Spleen (tissue), 11 donors: ENCODE results near the gene IL13. TPM values are rescaled to one million over a fixed set of nuclear protein-coding genes. Genes with fewer than 3 reads are reported as not detected.

Experiments
- DNase-seq: peaks from one replicate; pipeline ENCODE4 v3.0.0-alpha.2; 2020
- H3K27ac ChIP-seq, 8 donors: fragments of 200-600 bp; sonication (generic) in 7 of 8; 1 replicate in 4 of 8; 2 replicates in 4 of 8; pipeline versions ENCODE4 v1.5.0 to v1.8.0; 2016 to 2021; ENCODE audit warnings: inconsistent platforms in 4 of 8, mild to moderate bottlenecking in 4 of 8, moderate library complexity in 1 of 8
- H3K27me3 ChIP-seq, 7 donors: fragments of 200-600 bp; sonication (generic) in 6 of 7; replicated peaks in 1 of 7; 1 replicate in 4 of 7; 2 replicates in 3 of 7; pipeline versions ENCODE4 v1.5.0 to v1.8.0; 2016 to 2021; ENCODE audit warnings: inconsistent platforms in 3 of 7, mild to moderate bottlenecking in 1 of 7
- H3K36me3 ChIP-seq, 6 donors: fragments of 200-600 bp; sonication (generic) in 5 of 6; 1 replicate in 4 of 6; 2 replicates in 2 of 6; pipeline versions ENCODE4 v1.5.0 to v1.8.0; 2016 to 2021; ENCODE audit warnings: inconsistent platforms in 2 of 6
- H3K4me1 ChIP-seq, 6 donors: fragments of 200-600 bp; sonication (generic) in 5 of 6; 1 replicate in 3 of 6; 2 replicates in 3 of 6; pipeline versions ENCODE4 v1.5.0 to v1.8.0; 2016 to 2021; ENCODE audit warnings: inconsistent platforms in 3 of 6
- H3K4me3 ChIP-seq, 8 donors: fragments of 200-600 bp; sonication (generic) in 7 of 8; 1 replicate in 4 of 8; 2 replicates in 4 of 8; pipeline versions ENCODE4 v1.5.0 to v1.8.0; 2016 to 2021; ENCODE audit warnings: inconsistent platforms in 4 of 8, mild to moderate bottlenecking in 4 of 8, moderate library complexity in 2 of 8
- H3K9me3 ChIP-seq, 8 donors: fragments of 200-600 bp; sonication (generic) in 7 of 8; 1 replicate in 4 of 8; 2 replicates in 4 of 8; pipeline versions ENCODE4 v1.5.0 to v1.8.0; 2016 to 2021; ENCODE audit warnings: inconsistent platforms in 4 of 8
- CTCF ChIP-seq, 11 experiments: fragments of 200-600 bp in 7 of 11; fragments of 450-650 bp in 4 of 11; sonication (generic) in 4 of 11; IDR thresholded peaks in 8 of 11; conservative IDR thresholded peaks in 3 of 11; 1 replicate in 7 of 11; 2 replicates in 4 of 11; pipeline versions ENCODE4 v1.4.0 to v1.8.0; 2016 to 2021; ENCODE audit warnings: antibody characterized with exemption in 11 of 11, inconsistent platforms in 4 of 11, mild to moderate bottlenecking in 1 of 11
- POLR2A ChIP-seq, 3 donors: fragments of 450-650 bp; IDR thresholded peaks; one replicate each; pipeline ENCODE4 v1.5.1; 2017; ENCODE audit warnings: antibody characterized with exemption in 3 of 3, mild to moderate bottlenecking in 1 of 3
- POLR2AphosphoS5 ChIP-seq, 3 donors: sonication (generic); formaldehyde crosslinking; IDR thresholded peaks; one replicate each; pipeline ENCODE4 v1.5.1; 2017; ENCODE audit warnings: antibody characterized with exemption in 3 of 3
- WGBS, 5 donors: extraction: QIAGEN DNeasy Blood & Tissue Kit in 3 of 5; methylation state at CpG; one replicate each; pipeline versions ENCODE4 v1.1.5 to v1.1.7; 2013 to 2018; 5-methylcytosine and 5-hydroxymethylcytosine counted together
- intact Hi-C: fragments of 100-400 bp; cut with DNase I; formaldehyde crosslinking; loops from one replicate; pipeline ENCODE4 v1.15.0; 2023; ENCODE audit warnings: low total_unique reads
- polyA plus RNA-seq, 3 donors: library from polyadenylated mRNA; stranded (reverse); fragments of 200-250 nt; gene quantifications; one replicate each; pipeline ENCODE4 v1.2.1, GENCODE V29; 2013
- total RNA-seq, 7 donors: library from RNA; depleted of rRNA in 3 of 7; stranded (reverse); fragments of >200 nt in 3 of 7; fragmentation: NEBNext Ultra II Directional in 4 of 7; extraction: Animal tissue kit (Norgen Biotek cat#: 25700) in 4 of 7; gene quantifications; one replicate each; pipeline versions ENCODE4 v1.1.0 to v1.2.1, GENCODE V29; 2016 to 2021
- donor health status: healthy with polysubstance abuse.
- donor health status: DM: no; HTN: no; CAD: no; lungs with moderate emphysema.
- donor health status: DM: no; HTN: no; CAD: no.
- donor health status: Bipolar disorder and iron deficiency.
- donor health status: healthy.
- donor health status: DM: no; HTN: no; CAD: no.
- donor health status: DM: yes; HTN: yes; CAD: no.

IL13 gene
- total and polyA plus RNA-seq, 10 donors: 0.06 to 0.07 TPM; not detected in 8

GRCh38 chr5:132677682-132678400, 19.9 kb downstream of the IL13 start:
- intact Hi-C loops: no loop called here
- 84 to 94% (median 91%) methylated on average over 15 of the region's 15 CpGs for WGBS, 5 donors
- H3K27ac ChIP-seq: no peak overlapping the region
- DNase-seq: no peak
- no peaks in the 10 kb centered on the region for H3K9me3 ChIP-seq
- H3K36me3 ChIP-seq: no peaks in the 10 kb centered on the region
- peaks cover 0 to 31% (median 7%) of the 10 kb centered on the region in 6 donors for H3K4me1 ChIP-seq
- no peak overlapping the region for H3K4me3 ChIP-seq
- H3K27me3 ChIP-seq: no peaks in the 10 kb centered on the region
- TF ChIP-seq POLR2AphosphoS5 (IDR thresholded peaks at IDR 0.05) (no peak), CTCF (IDR thresholded peaks at IDR 0.05 in 8 of 11, conservative IDR thresholded peaks at IDR 0.05 in 3 of 11) (no peak), POLR2A (IDR thresholded peaks at IDR 0.05) (no peak)

GRCh38 chr5:132678735-132679134, 20.8 kb downstream of the IL13 start:
- no peaks in the 10 kb centered on the region for H3K36me3 ChIP-seq
- H3K27me3 ChIP-seq: no peaks in the 10 kb centered on the region
- TF ChIP-seq POLR2A (IDR thresholded peaks at IDR 0.05) (no peak), CTCF (IDR thresholded peaks at IDR 0.05 in 8 of 11, conservative IDR thresholded peaks at IDR 0.05 in 3 of 11) (no peak), POLR2AphosphoS5 (IDR thresholded peaks at IDR 0.05) (no peak)
- WGBS, 5 donors: 75 to 95% (median 89%) methylated on average over 1 of the region's 1 CpG; no CpG with 5 or more reads in 1 of the 5 donors
- intact Hi-C loops: no loop called here
- no peaks in the 10 kb centered on the region for H3K9me3 ChIP-seq
- H3K4me1 ChIP-seq: peaks cover 0 to 31% (median 7%) of the 10 kb centered on the region in 6 donors
- H3K27ac ChIP-seq: no peak overlapping the region
- DNase-seq: no peak
- no peak overlapping the region for H3K4me3 ChIP-seq

- 92 to 99% (median 95%) methylated on average over 7 of the region's 7 CpGs for WGBS, 5 donors
- intact Hi-C loops: no loop called here
Measured at GRCh38 chr5:132679166-132679565, 21.2 kb downstream of the IL13 start.

More at GRCh38 chr5:132679166-132679565, 21.2 kb downstream of the IL13 start:
- no peak overlapping the region for H3K4me3 ChIP-seq
- H3K36me3 ChIP-seq: no peaks in the 10 kb centered on the region
- no peaks in the 10 kb centered on the region for H3K27me3 ChIP-seq
- H3K4me1 ChIP-seq: peaks cover 0 to 31% (median 7%) of the 10 kb centered on the region in 6 donors
- H3K27ac ChIP-seq: no peak overlapping the region
- DNase-seq: no peak
- TF ChIP-seq POLR2AphosphoS5 (IDR thresholded peaks at IDR 0.05) (no peak), CTCF (IDR thresholded peaks at IDR 0.05 in 8 of 11, conservative IDR thresholded peaks at IDR 0.05 in 3 of 11) (no peak), POLR2A (IDR thresholded peaks at IDR 0.05) (no peak)
- no peaks in the 10 kb centered on the region for H3K9me3 ChIP-seq
